Mesenchymal stem cell (in vitro differentiated cells and primary cell): Measurements from ENCODE around the gene SNX30.

Experiments used
- DNase-seq: peaks from one replicate; pipeline ENCODE4 v3.0.0-alpha.2; 2013
- H2AFZ ChIP-seq: one replicate; pipeline ENCODE4 v1.6.1; 2013; ENCODE audit warnings: low read depth, mild to moderate bottlenecking, control low read depth, inconsistent platforms, low read length, moderate library complexity
- H2AK5ac ChIP-seq: 2 replicates; pipeline ENCODE4 v1.6.1; 2013; ENCODE audit warnings: low read length, moderate library complexity, mild to moderate bottlenecking, inconsistent platforms; ENCODE audit not compliant: severe bottlenecking
- H2BK120ac ChIP-seq: one replicate; pipeline ENCODE4 v1.6.1; 2013; ENCODE audit warnings: low read depth, mild to moderate bottlenecking, inconsistent platforms, low read length, moderate library complexity
- H2BK12ac ChIP-seq, 2 experiments: one replicate each; pipeline ENCODE4 v1.6.1; 2013; ENCODE audit warnings: inconsistent platforms in 2 of 2, low read length in 2 of 2, mild to moderate bottlenecking in 2 of 2, moderate library complexity in 2 of 2, control low read depth in 1 of 2
- H2BK15ac ChIP-seq: one replicate; pipeline ENCODE4 v1.6.1; 2013; ENCODE audit warnings: mild to moderate bottlenecking, low read depth, inconsistent platforms; ENCODE audit not compliant: poor library complexity, severe bottlenecking
- H2BK5ac ChIP-seq: 2 replicates; pipeline ENCODE4 v1.6.1; 2013; ENCODE audit warnings: low read depth, mild to moderate bottlenecking, low read length, control low read depth, inconsistent platforms; ENCODE audit not compliant: poor library complexity, severe bottlenecking
- H3K14ac ChIP-seq, 2 experiments: one replicate each; pipeline ENCODE4 v1.6.1; 2013; ENCODE audit warnings: inconsistent platforms in 2 of 2, low read length in 2 of 2, control low read depth in 1 of 2, mild to moderate bottlenecking in 1 of 2, moderate library complexity in 1 of 2
- H3K18ac ChIP-seq, 2 experiments: one replicate each; pipeline ENCODE4 v1.6.1; 2013; ENCODE audit warnings: inconsistent platforms in 2 of 2, low read length in 2 of 2, control low read depth in 1 of 2, low read depth in 1 of 2, mild to moderate bottlenecking in 1 of 2
- H3K23ac ChIP-seq, 2 experiments: one replicate each; pipeline ENCODE4 v1.6.1; 2013; ENCODE audit warnings: inconsistent platforms in 2 of 2, low read length in 2 of 2, mild to moderate bottlenecking in 2 of 2, moderate library complexity in 2 of 2, control low read depth in 1 of 2
- H3K27ac ChIP-seq: 2 replicates; pipeline ENCODE4 v1.5.1; 2013; ENCODE audit warnings: mild to moderate bottlenecking, moderate library complexity, low read length, control low read depth, inconsistent platforms; ENCODE audit not compliant: poor library complexity, severe bottlenecking
- H3K27me3 ChIP-seq, 2 experiments: 2 replicates each; pipeline versions ENCODE4 v1.6.1 to v1.7.0; 2013; ENCODE audit warnings: low read length in 2 of 2, mild to moderate bottlenecking in 2 of 2, moderate library complexity in 2 of 2, control low read depth in 1 of 2, inconsistent platforms in 1 of 2; ENCODE audit not compliant: control insufficient read depth in 1 of 2, insufficient read depth in 1 of 2
- H3K36me3 ChIP-seq, 2 experiments: 2 replicates each; pipeline versions ENCODE4 v1.6.1 to v1.7.0; 2013; ENCODE audit warnings: low read length in 2 of 2, control low read depth in 1 of 2, inconsistent platforms in 1 of 2, low read depth in 1 of 2, mild to moderate bottlenecking in 1 of 2; ENCODE audit not compliant: insufficient read depth in 2 of 2, control insufficient read depth in 1 of 2
- H3K4ac ChIP-seq, 2 experiments: one replicate each; pipeline ENCODE4 v1.6.1; 2013; ENCODE audit warnings: inconsistent platforms in 2 of 2, low read length in 2 of 2, mild to moderate bottlenecking in 2 of 2, moderate library complexity in 2 of 2, control low read depth in 1 of 2, low read depth in 1 of 2
- H3K4me1 ChIP-seq: 2 replicates; pipeline ENCODE4 v1.6.1; 2013; ENCODE audit warnings: low read depth, low read length, control low read depth; ENCODE audit not compliant: control insufficient read depth, insufficient read depth
- H3K4me2 ChIP-seq: 2 replicates; pipeline ENCODE4 v1.6.1; 2013; ENCODE audit warnings: low read length, mild to moderate bottlenecking, inconsistent platforms; ENCODE audit not compliant: poor library complexity, severe bottlenecking
- H3K4me3 ChIP-seq, 2 experiments: 2 replicates each; pipeline versions ENCODE4 v1.5.1 to v1.7.0; 2013; ENCODE audit warnings: low read length in 2 of 2, mild to moderate bottlenecking in 2 of 2, control low read depth in 1 of 2, low read depth in 1 of 2; ENCODE audit not compliant: insufficient read depth in 1 of 2
- H3K79me1 ChIP-seq: replicated peaks from 2 replicates; pipeline ENCODE4 v1.6.1; 2013; ENCODE audit warnings: mild to moderate bottlenecking, control low read depth, low read length, inconsistent platforms; ENCODE audit not compliant: poor library complexity, severe bottlenecking
- H3K9ac ChIP-seq: 2 replicates; pipeline ENCODE4 v1.7.0; 2013; ENCODE audit warnings: mild to moderate bottlenecking, low read length, moderate library complexity
- H3K9me3 ChIP-seq: 2 replicates; pipeline ENCODE4 v1.7.0; 2013; ENCODE audit warnings: mild to moderate bottlenecking, low read length; ENCODE audit not compliant: control insufficient read depth
- H4K8ac ChIP-seq: one replicate; pipeline ENCODE4 v1.6.1; 2013; ENCODE audit warnings: inconsistent platforms, mild to moderate bottlenecking, low read length, moderate library complexity
- H4K91ac ChIP-seq: one replicate; pipeline ENCODE4 v1.6.1; 2013; ENCODE audit warnings: mild to moderate bottlenecking, low read length, inconsistent platforms
- WGBS: methylation state at CpG from one replicate; pipeline ENCODE4 v1.1.7; 2013; ENCODE audit warnings: mixed read lengths; 5-methylcytosine and 5-hydroxymethylcytosine counted together

The SNX30 gene

DNA sequence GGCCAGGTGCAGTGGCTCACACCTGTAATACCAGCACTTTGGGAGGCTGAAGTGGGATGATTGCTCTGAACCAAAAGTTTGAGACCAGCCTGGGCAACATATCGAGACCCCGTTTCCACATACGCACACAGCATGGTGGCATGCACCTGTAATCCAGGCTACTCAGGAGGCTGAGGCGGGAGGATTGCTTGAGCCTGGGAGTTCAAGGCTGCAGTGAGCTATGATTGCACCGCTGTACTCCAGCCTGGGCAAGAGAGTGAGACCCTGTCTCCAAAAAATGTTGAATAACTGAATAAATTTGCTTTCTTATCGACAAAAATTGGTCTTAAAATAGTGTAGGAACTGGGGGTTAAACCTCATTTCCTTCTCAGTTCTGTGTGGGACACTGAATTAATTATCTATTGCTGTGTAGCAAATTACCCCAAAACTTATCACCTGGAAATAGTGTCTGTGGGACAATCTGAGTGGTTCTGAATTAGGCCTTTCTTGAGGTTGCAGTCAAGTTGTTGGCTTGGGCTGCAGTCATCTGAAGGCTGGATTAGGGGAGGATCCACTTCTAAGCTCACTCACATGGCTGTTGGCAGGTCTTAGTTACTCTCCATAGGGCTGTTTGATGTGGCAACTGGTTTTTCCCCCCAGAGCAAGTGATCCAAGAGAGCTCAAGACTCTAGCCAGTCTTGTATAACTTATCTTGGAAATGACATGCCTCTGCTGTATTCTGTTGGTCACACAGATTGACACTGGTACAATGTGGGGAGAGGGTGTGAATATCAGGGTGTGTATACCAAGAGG lies 2.0 kb downstream of the SNX30 start:
- peak overlapping the region; percentile 89 for H3K9ac ChIP-seq
- H3K79me1 ChIP-seq = peaks cover 21% of the 10 kb centered on the region
- H2BK5ac ChIP-seq = no peak overlapping the region
- no peak overlapping the region for H2BK120ac ChIP-seq
- H2AFZ ChIP-seq = no peak overlapping the region
- H3K9me3 ChIP-seq = no peaks in the 10 kb centered on the region
- no peak overlapping the region for H2BK15ac ChIP-seq
- DNase-seq = no peak
- 83% methylated on average over 6 of the region's 6 CpGs for WGBS
- peak overlapping the region in 1 of 2 experiments; percentile 18 for H3K4ac ChIP-seq
- H3K4me3 ChIP-seq = peak overlapping the region in 1 of 2 experiments; percentile 95
- H4K8ac ChIP-seq = no peak overlapping the region
- peaks cover 16% of the 10 kb centered on the region for H3K4me1 ChIP-seq
- H3K14ac ChIP-seq = no peak overlapping the region
- H4K91ac ChIP-seq = no peak overlapping the region
- no peak overlapping the region for H3K18ac ChIP-seq
- H3K27me3 ChIP-seq = no peaks in the 10 kb centered on the region
- H3K27ac ChIP-seq = no peak overlapping the region
- no peak overlapping the region for H2AK5ac ChIP-seq
- no peak overlapping the region for H3K4me2 ChIP-seq
- H2BK12ac ChIP-seq = no peak overlapping the region
- no peaks in the 10 kb centered on the region for H3K36me3 ChIP-seq
- H3K23ac ChIP-seq = no peak overlapping the region

DNA sequence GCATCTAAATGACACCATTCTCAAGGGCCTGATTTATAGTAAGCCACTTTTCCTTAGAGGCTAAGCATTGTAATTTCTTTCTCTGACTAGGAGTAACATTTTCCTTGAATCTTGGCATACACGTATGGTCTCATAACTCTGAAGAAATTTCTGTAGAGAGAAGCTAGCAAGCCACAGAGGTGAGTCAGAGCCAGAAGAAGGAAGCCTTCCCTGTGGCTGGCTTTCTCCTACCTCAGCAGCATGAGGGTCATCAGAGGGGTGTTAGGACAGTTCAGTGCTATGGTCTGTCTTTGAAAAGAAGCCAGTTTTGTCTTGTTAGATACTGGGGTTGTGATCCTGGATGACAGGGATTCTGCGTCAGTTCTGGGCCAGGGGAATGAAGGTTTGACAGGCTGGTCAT lies 3.2 kb downstream of the SNX30 start:
- no peak overlapping the region for H4K8ac ChIP-seq
- peak overlapping the region; percentile 1 for H3K27ac ChIP-seq
- no peak overlapping the region for H3K4me2 ChIP-seq
- H2BK12ac ChIP-seq = peak overlapping the region in 1 of 2 experiments; percentile 75
- 41% methylated on average over 2 of the region's 2 CpGs for WGBS
- peaks cover 31% of the 10 kb centered on the region for H3K79me1 ChIP-seq
- peak overlapping the region in 1 of 2 experiments; percentile 27 for H3K14ac ChIP-seq
- H3K4ac ChIP-seq = no peak overlapping the region
- no peak overlapping the region for H2BK15ac ChIP-seq
- no peak overlapping the region for H3K18ac ChIP-seq
- H3K27me3 ChIP-seq = no peaks in the 10 kb centered on the region
- peaks cover 16% of the 10 kb centered on the region for H3K4me1 ChIP-seq
- H3K23ac ChIP-seq = no peak overlapping the region
- H2AFZ ChIP-seq = no peak overlapping the region
- H3K4me3 ChIP-seq = no peak overlapping the region
- no peak overlapping the region for H4K91ac ChIP-seq
- H2AK5ac ChIP-seq = peak overlapping the region; percentile 91
- H2BK120ac ChIP-seq = no peak overlapping the region
- peak overlapping the region; percentile 39 for H3K9ac ChIP-seq
- peak; percentile 87 for DNase-seq
- H2BK5ac ChIP-seq = no peak overlapping the region
- no peaks in the 10 kb centered on the region for H3K9me3 ChIP-seq
- peaks cover 0 to 4% of the 10 kb centered on the region in 2 experiments for H3K36me3 ChIP-seq

DNA sequence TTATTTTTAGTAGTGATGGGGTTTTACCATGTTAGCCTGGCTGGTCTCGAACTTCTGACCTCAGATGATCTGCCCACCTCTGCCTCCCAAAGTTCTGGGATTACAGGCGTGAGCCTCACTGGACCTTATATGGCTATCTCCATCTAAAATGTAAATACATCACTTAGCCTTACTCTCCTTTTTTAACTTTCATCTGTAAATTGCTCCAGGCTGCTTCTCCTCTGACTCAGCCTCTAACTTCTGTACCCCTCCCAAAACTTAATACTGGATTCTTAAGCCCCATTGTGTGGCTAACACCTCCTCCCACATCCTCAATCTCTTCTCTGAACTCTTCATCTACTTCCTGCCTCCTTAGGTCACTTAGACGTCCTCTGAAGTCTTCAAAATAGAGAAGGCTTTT lies 4.0 kb downstream of the SNX30 start:
- H3K9me3 ChIP-seq = no peaks in the 10 kb centered on the region
- H3K14ac ChIP-seq = no peak overlapping the region
- H3K4me3 ChIP-seq = no peak overlapping the region
- peaks cover 16% of the 10 kb centered on the region for H3K4me1 ChIP-seq
- H3K4me2 ChIP-seq = no peak overlapping the region
- H3K4ac ChIP-seq = no peak overlapping the region
- no peak overlapping the region for H4K91ac ChIP-seq
- H3K27ac ChIP-seq = no peak overlapping the region
- H3K27me3 ChIP-seq = no peaks in the 10 kb centered on the region
- peaks cover 0 to 4% of the 10 kb centered on the region in 2 experiments for H3K36me3 ChIP-seq
- H2BK15ac ChIP-seq = no peak overlapping the region
- no peak overlapping the region for H2AK5ac ChIP-seq
- 49% methylated on average over 3 of the region's 3 CpGs for WGBS
- no peak overlapping the region for H2BK5ac ChIP-seq
- no peak for DNase-seq
- no peak overlapping the region for H2BK120ac ChIP-seq
- H2AFZ ChIP-seq = no peak overlapping the region
- H3K23ac ChIP-seq = no peak overlapping the region
- H4K8ac ChIP-seq = no peak overlapping the region
- peak overlapping the region; percentile 20 for H3K9ac ChIP-seq
- H3K18ac ChIP-seq = no peak overlapping the region
- no peak overlapping the region for H2BK12ac ChIP-seq
- H3K79me1 ChIP-seq = peaks cover 36% of the 10 kb centered on the region

DNA sequence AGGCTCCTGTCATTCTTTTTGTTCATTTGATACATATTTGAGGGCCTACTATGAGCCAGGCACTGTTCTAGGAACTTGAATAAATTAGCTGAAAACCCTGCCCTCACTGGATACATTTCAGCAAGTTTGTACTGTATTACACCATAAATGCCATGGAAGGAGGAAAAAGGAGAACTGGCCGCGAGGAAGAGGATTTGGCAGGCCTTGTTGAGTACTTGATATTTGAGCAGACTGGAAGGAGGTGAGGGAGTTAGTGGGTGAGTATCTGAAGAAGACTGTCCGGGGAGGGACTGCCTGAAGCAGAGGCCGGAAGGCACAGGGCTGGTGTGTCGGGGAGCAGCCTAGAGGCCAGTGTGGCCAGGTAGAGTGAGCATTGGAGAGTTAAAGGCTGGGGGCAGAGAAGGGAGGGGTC lies 4.5 kb downstream of the SNX30 start:
- Histone ChIP-seq H2BK15ac (no peak overlapping the region), H3K9me3 (no peaks in the 10 kb centered on the region), H3K27ac (no peak overlapping the region), H3K4me2 (no peak overlapping the region), H2AK5ac (no peak overlapping the region), H4K8ac (no peak overlapping the region), H4K91ac (no peak overlapping the region), H3K4ac (no peak overlapping the region), H3K4me3 (no peak overlapping the region), H3K4me1 (peaks cover 16% of the 10 kb centered on the region), H2BK120ac (no peak overlapping the region), H3K14ac (no peak overlapping the region), H3K36me3 (peaks cover 0 to 4% of the 10 kb centered on the region in 2 experiments), H3K23ac (no peak overlapping the region), H2BK5ac (no peak overlapping the region), H2BK12ac (peak overlapping the region; percentile 0 to 59), H3K79me1 (peaks cover 37% of the 10 kb centered on the region), H3K9ac (peak overlapping the region; percentile 20), H3K18ac (peak overlapping the region in 1 of 2 experiments; percentile 44), H3K27me3 (no peaks in the 10 kb centered on the region), H2AFZ (no peak overlapping the region)
- DNase-seq = no peak
- 62% methylated on average over 5 of the region's 5 CpGs for WGBS
